Hindlimb muscle (tissue), 1 donor: ENCODE results near the gene ZNF654. TPM values are rescaled to one million over a fixed set of nuclear protein-coding genes. Genes with fewer than 3 reads are reported as not detected.
"Not testable (repeated sequence)": the region's sequence is repeated elsewhere in the genome, so short reads cannot be mapped to it uniquely, and the experiment has no call there.

Source experiments
- DNase-seq: peaks from one replicate; pipeline ENCODE4 v3.0.0-alpha.2; 2013
- polyA plus RNA-seq: library from polyadenylated mRNA; unstranded; fragments of 120-200 nt; gene quantifications from one replicate; pipeline ENCODE4 v1.2.1, GENCODE V29; 2013; ENCODE audit not compliant: insufficient read length

Gene ZNF654
- polyA plus RNA-seq, 1 donor: 9.2 TPM

DNA sequence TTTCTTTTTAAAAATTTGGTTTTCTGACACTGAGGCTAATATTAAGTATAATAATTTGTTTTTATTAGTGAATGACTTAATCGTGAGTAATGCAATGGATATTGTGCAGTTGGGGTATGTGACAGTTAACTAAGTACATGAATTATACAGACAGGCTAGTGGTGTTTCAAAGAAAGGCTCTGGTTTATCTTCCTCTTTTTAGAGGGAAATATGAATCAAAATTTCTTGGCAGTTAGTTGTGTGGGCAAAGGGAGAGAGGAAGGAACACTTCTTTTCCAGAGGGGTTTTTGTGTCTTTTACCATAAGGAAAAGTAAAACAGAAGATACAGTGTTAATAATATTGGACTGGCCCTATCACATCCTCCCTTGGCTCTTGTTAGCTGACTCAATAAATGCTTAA is 2.7 kb downstream of the ZNF654 start:
- no peak for DNase-seq

DNA sequence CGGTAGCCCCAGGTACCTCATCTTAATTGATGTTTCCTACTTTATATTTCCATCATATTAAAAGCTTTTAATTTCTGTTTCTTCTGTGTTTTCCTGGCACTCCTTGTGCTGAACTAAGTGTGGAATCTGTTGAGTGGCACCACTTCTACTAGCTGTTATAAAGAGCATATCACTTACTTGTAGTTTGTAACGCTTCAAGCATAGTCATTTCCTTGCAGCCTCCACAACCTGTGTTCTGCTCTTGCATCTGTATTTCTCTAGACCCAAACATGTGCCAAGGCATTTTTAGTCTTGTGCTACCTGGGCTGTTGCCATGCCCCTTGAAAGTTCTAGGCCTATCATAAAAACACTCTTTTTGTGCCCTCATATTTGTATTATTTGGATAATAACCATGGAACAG is 16.0 kb downstream of the ZNF654 start:
- no peak for DNase-seq

DNA sequence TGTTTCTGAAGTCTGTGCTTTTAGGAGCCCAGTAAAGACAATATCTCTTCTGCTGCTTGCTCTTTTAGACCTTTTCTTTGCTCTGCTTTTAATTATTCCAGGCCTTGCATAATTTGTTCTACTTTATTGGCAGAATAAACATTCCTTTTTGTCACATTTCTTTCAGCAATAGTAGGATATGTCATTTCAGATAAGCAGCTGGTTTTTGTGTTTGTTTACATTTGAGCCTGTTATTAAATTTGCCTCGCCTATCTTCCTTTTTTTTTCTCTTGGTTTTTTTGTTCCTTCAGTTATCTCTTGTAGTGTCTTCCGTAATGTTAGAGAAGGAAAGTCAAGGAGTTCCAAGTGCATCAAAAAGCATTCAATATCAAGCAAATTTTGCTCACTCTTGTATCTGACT is 16.4 kb downstream of the ZNF654 start:
- no peak for DNase-seq

GRCh38 chr3:88076712-88077111 is 17.7 kb downstream of the ZNF654 start:
- no peak for DNase-seq

GRCh38 chr3:88078932-88079331 is 19.9 kb downstream of the ZNF654 start:
- DNase-seq: no peak

DNA sequence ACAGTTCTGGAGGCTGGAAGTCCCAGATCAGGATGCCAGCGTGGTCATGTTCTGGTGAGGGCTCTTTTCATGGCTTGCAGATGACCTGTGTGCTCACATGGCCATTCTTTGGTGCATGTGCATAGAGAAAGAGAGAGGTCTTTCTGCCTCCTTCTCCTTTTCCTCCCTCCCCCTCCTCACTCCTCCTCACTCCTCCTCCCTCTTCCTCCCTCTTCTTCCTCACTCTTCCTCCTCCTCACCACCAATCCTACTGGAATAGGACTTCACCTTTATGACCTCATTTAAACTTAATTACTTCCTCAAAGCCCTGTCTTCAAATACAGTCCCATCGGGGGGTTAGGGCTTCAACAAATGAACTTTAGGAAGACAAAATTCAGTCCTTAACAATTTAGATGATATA is 23.8 kb downstream of the ZNF654 start:
- no peak for DNase-seq

- no peak for DNase-seq
These were observed 25.0 kb downstream of the ZNF654 start for GRCh38 chr3:88084097-88084501.

DNA sequence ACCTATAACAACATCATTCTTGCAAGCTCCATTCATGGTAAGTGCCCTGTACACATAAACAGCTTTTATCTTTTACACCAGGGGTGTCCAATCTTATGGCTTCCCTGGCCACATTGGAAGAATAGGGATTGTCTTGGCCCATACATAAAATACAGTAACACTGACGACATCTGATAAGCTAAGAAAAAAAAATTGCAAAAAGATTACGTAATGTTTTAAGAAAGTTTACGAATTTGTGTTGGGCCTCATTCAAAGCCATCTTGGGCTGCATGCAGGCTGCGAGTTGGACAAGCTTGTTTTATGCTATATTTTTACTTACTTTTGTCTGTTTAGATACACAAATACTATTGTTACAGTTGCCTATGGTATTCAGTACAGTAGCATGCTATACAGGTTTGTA is 31.6 kb downstream of the ZNF654 start:
- DNase-seq: no peak

- DNase-seq: no peak
These were observed 33.2 kb downstream of the ZNF654 start for GRCh38 chr3:88092270-88092669.

GRCh38 chr3:88093266-88093665 is 34.2 kb downstream of the ZNF654 start:
- no peak for DNase-seq

- DNase-seq: no peak
These were observed 42.1 kb downstream of the ZNF654 start for GRCh38 chr3:88101142-88101541.

DNA sequence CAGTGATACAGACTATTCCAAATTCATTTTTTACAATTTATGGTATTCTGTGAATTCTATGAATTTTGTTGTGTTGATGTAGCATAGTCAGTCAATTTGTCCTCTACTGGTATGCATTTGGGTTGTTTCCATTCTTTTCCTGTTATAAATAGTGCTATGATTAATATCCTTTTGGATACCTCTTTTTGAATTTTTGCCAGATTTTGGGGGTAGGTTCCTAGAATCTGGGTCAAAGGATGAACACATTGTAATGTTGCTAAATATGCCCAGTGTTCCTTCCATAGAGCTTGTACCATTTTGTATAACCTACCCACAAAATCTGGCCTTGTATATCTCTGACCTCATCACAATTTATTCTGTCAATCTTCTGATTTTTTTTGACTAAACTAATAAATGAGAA is 46.3 kb downstream of the ZNF654 start:
- DNase-seq: no peak

DNA sequence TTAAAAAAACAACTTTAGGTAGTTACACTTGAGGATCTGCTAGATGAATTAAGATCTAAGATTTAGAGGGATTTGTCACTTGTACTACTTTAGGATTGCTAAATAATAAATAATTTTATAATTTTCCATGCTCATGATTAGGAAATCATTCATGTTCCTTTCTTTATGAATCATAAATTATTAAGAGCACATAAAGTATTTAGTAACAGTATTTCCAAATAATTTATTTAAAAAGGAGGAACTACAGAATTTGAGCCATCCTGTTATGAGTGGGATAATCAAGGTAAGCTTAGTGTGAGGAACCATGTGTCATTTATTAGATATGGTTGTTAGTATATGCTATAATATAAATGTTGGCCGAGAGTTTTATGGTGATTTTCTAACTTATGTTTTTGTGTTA is 53.2 kb downstream of the ZNF654 start:
- DNase-seq: no peak

GRCh38 chr3:88113311-88114162 is 54.5 kb downstream of the ZNF654 start:
- peak; percentile 54 for DNase-seq

- DNase-seq: no peak
These were observed 56.0 kb downstream of the ZNF654 start for GRCh38 chr3:88114878-88115549.

GRCh38 chr3:88117683-88118082 is 58.6 kb downstream of the ZNF654 start:
- no peak for DNase-seq

- not testable (repeated sequence) for DNase-seq
These were observed 59.5 kb downstream of the ZNF654 start for GRCh38 chr3:88118603-88119002.

- DNase-seq: no peak
These were observed 64.5 kb downstream of the ZNF654 start for GRCh38 chr3:88123526-88123925.

DNA sequence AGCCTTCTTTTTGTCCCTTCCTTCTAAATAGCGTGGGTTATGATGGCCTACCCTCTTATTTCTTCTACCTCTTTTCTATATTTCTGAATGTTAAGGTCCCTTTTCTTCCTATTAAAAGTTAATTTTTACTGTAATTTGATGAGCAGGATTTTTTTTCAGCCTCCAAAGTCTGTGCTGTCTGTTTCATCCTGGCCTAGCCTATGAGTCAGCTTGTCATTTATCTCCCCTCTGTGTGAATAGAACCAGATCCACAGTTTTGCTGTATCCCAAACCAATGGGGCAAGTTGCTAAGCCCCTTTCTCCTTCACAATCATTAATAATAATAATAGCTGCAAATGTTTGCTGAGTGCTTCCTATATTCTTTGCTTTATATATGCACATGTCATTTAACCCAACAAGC is 72.6 kb downstream of the ZNF654 start:
- DNase-seq: no peak

GRCh38 chr3:88132894-88133293 is 73.8 kb downstream of the ZNF654 start:
- no peak for DNase-seq

DNA sequence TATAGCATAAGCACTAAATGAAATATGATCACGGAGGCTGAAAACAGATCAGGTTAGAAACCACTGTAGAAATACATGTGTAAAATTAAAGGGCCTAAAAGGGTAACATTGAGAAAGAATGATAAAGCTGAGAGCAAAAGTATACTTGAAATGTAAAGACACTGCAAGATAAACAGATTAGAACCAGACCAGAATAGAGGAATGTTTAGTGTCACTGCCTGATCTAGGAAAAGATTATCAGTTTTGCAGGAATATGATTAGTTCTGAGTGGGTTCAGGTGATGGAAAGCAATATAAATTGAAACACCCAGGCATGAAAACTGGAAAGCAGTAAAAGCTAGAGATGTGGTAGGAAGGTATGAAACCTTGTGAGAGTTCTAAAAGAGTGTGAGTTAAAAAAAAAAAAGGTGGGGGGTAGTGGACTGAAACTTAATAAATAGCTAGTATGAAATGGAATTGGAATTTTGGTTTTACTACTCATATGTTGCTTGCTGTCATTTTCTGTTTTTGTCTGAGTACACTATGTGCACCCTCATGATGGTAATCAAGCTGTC is 74.7 kb downstream of the ZNF654 start:
- DNase-seq: no peak

- DNase-seq: no peak
These were observed 78.8 kb downstream of the ZNF654 start for GRCh38 chr3:88137836-88138235.

DNA sequence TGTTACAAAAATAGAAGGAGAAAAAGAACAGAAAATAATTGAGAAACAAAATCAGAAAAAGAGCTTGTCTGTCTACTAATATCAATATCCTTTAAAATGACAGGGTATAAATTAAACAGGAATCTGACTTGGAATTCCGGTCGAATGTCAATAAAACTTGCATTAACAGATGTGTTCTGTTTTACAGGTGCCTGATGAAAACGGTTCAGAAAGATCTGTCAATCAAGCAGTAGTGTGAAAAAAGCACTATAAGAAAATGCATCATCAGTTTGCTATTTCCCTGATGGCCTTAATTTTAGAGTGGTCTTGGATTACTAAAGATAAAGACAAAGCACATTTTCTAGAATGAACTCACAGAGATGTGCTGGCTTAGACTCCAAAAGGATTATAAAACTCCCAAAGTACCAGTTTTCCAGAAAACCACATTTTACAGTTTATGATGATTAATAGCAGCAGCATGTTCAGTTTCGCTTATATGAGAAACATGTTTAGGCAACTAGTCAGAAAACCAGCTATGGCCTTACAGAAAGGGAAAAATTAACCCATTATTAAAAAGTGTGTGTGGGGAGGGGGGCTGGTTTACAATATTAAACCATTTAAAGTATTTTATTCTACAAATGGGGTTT is 82.5 kb downstream of the ZNF654 start:
- DNase-seq: no peak
